DND-41 (cell line): Measurements from ENCODE around the gene TFRC.

ENCODE experiments used
- CTCF ChIP-seq: IDR thresholded peaks from 2 replicates; pipeline ENCODE4 v1.5.1; 2012; ENCODE audit warnings: borderline replicate concordance, low read length, moderate library complexity, mild to moderate bottlenecking; ENCODE audit not compliant: poor library complexity, severe bottlenecking; ENCODE audit errors: extremely low read depth
- EZH2 ChIP-seq: IDR thresholded peaks from 3 replicates; pipeline ENCODE4 v1.6.1; 2012; ENCODE audit warnings: borderline replicate concordance, low read depth, mild to moderate bottlenecking, moderate library complexity, low read length, inconsistent platforms; ENCODE audit not compliant: severe bottlenecking

- no peak for TF ChIP-seq CTCF
- TF ChIP-seq EZH2 = no peak
These were observed 26.6 kb downstream of the TFRC start for GRCh38 chr3:196055240-196055639.
